HAP-1 (cell line): ENCODE measurements around the gene ADRA1B.

Experiments
- DNase-seq, 2 experiments: peaks; one replicate each; pipeline ENCODE4 v3.0.0-alpha.2; 2016 to 2020; ENCODE audit warnings: low spot score in 2 of 2
- H3K27me3 ChIP-seq: fragments of 250-450 bp; sonication (Bioruptor Pico); 2 replicates; pipeline ENCODE4 v1.5.1; 2020; ENCODE audit warnings: low read depth, mild to moderate bottlenecking, moderate library complexity
- H3K36me3 ChIP-seq: fragments of 250-450 bp; sonication (Bioruptor Pico); replicated peaks from 2 replicates; pipeline ENCODE4 v1.5.1; 2020; ENCODE audit warnings: mild to moderate bottlenecking
- H3K4me1 ChIP-seq: fragments of 250-450 bp; sonication (Bioruptor Pico); 2 replicates; pipeline ENCODE4 v1.5.1; 2020; ENCODE audit warnings: mild to moderate bottlenecking
- H3K4me3 ChIP-seq: fragments of 250-450 bp; sonication (Bioruptor Pico); 2 replicates; pipeline ENCODE4 v1.5.1; 2020; ENCODE audit warnings: mild to moderate bottlenecking, moderate library complexity
- H3K9me3 ChIP-seq: fragments of 250-450 bp; sonication (Bioruptor Pico); 2 replicates; pipeline ENCODE4 v1.5.1; 2020; ENCODE audit warnings: mild to moderate bottlenecking, moderate library complexity
- in situ Hi-C: fragments of 300-500 bp; cut with MboI; formaldehyde crosslinking; loops from 3 replicates; pipeline ENCODE4 v1.14.3; 2020; ENCODE audit warnings: low sequenced_read_pairs, inconsistent platforms, mixed read lengths

Gene ADRA1B

DNA sequence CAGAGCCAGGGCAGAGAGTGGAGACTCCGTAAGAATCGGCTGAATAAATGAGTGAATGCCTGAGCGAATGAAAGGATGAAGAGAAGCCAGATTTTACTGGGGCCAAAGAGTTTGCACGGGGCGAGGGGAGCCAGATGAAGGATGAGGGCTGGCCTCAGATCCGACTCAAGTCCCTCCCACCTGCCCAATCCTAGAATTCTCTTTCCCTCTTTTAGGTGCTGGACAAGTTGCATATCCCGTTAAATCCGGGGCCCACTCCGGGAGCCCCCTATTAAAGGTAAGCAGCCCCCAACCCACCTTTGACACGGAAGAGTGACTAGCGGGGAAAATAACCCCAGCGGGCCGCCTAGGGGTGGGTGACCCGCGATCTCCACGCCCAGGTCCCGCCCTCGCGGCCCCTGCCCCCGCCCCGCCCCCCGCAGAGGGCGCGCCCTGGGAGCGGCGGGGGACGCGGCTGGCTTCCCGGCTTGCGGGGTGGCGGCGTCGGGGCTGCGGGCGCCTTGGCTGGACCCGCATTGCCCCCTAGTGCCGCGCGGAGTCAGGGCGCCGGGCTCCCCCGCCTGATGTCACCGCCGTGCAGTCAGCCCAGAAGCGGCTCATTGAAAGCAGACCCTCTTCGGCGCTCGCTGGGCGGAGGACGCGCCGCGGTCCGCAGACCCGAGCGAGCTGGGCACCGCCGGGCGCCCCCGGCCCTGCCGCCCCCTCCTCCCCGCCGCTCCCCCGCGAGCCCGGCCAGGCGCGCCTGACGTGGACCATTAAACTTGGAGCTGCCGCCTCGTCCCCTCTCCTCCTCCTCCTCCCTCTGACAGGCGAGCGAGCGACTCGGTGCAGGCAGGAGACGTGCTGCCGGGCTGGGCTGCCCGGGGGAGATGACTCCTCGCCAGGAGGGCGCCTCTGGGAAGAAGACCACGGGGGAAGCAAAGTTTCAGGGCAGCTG is at the start of gene ADRA1B:
ADRA1B (plus strand) TSS at position 579 of the 937 bp plus-strand sequence. CDS start 424 bp downstream, outside the sequence.
- no peaks in the 10 kb centered on the region for H3K4me1 ChIP-seq
- H3K4me3 ChIP-seq = peak within 1 kb of the TSS; percentile 21
- peak; percentile 15 to 74 for DNase-seq
- in situ Hi-C loops = no loop called here
- H3K27me3 ChIP-seq = peaks cover 47% of the 10 kb centered on the region
- H3K36me3 ChIP-seq = no peaks in the 10 kb centered on the region
- H3K9me3 ChIP-seq = no peaks in the 10 kb centered on the region

GRCh38 chr5:159873680-159874079 is 42.6 kb upstream of the ADRA1B start:
- H3K4me1 ChIP-seq = no peaks in the 10 kb centered on the region
- H3K27me3 ChIP-seq = no peaks in the 10 kb centered on the region; the same call in 1 of the 2 replicates
- no peak for DNase-seq
- no peak overlapping the region for H3K4me3 ChIP-seq
- in situ Hi-C loops = no loop called here
- H3K9me3 ChIP-seq = no peaks in the 10 kb centered on the region
- no peaks in the 10 kb centered on the region for H3K36me3 ChIP-seq

- DNase-seq = no peak
These were observed 42.0 kb upstream of the ADRA1B start for GRCh38 chr5:159874263-159874662.

DNA sequence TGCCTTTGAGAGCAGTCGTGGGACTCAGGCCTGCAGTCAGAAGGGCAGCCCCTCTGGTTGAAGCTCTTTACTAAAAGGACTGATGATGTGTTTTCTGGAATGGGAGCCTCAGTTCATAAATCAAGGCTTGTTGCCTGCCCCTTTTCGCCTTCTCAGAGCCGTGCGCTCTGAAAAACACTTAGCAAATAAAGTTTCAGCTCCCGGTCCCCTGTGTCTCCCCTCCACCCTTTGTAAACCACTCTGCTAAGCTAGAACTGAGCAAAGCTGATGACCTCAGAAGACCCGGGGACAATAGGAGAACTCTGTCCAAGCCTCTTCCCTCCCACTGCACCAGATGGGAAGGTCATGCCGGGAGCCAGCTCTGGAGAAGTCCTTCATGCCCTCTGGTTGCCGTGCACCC is 39.3 kb upstream of the ADRA1B start:
- H3K36me3 ChIP-seq = no peaks in the 10 kb centered on the region
- no peak overlapping the region for H3K4me3 ChIP-seq
- in situ Hi-C loops = no loop called here
- H3K4me1 ChIP-seq = no peaks in the 10 kb centered on the region
- H3K27me3 ChIP-seq = peaks cover 3% of the 10 kb centered on the region; the same call in 1 of the 2 replicates
- DNase-seq = no peak
- H3K9me3 ChIP-seq = no peaks in the 10 kb centered on the region

More at GRCh38 chr5:159874263-159874662, 42.0 kb upstream of the ADRA1B start:
- Histone ChIP-seq H3K4me1 (no peaks in the 10 kb centered on the region), H3K36me3 (no peaks in the 10 kb centered on the region), H3K9me3 (no peaks in the 10 kb centered on the region), H3K27me3 (no peaks in the 10 kb centered on the region; the same call in 1 of the 2 replicates), H3K4me3 (no peak overlapping the region)
- in situ Hi-C loops = no loop called here

DNA sequence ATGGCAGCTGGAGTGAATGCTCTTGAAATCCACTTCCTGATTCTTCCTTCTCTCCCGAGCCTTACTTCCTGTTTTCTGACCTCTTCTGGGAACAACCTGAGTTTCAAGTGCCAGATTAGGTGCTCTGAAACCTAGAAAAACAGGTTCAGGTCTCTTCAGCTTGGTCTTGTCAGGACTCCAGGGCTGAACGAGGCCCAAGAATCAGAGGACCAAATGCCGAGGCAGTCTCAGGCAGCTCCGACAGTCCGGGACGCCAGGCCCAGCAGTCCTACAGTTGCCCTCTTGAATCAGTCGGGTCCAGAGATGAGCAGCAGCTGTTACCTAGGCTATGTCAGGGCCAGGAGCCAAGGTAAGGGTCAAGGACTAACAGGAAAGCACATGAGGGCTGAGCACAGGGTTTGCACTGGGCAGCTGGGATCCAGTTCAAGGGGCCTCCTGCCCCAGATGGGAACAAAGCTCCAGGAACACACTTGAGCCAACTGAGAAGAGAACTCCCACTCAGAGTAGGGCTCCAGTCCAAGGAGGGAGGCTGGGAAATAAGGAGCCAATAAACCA is 38.3 kb upstream of the ADRA1B start:
- Histone ChIP-seq H3K36me3 (no peaks in the 10 kb centered on the region), H3K27me3 (peaks cover 3% of the 10 kb centered on the region; the same call in 1 of the 2 replicates), H3K4me1 (no peaks in the 10 kb centered on the region), H3K9me3 (no peaks in the 10 kb centered on the region), H3K4me3 (no peak overlapping the region)
- in situ Hi-C loops = no loop called here
- no peak for DNase-seq

- H3K4me3 ChIP-seq = no peak overlapping the region
- in situ Hi-C loops = no loop called here
- no peaks in the 10 kb centered on the region for H3K9me3 ChIP-seq
- peaks cover 3% of the 10 kb centered on the region; the same call in 1 of the 2 replicates for H3K27me3 ChIP-seq
- DNase-seq = peak; percentile 36 to 63
- H3K36me3 ChIP-seq = no peaks in the 10 kb centered on the region
- no peaks in the 10 kb centered on the region for H3K4me1 ChIP-seq
These were observed 37.3 kb upstream of the ADRA1B start for GRCh38 chr5:159878988-159879471.

DNA sequence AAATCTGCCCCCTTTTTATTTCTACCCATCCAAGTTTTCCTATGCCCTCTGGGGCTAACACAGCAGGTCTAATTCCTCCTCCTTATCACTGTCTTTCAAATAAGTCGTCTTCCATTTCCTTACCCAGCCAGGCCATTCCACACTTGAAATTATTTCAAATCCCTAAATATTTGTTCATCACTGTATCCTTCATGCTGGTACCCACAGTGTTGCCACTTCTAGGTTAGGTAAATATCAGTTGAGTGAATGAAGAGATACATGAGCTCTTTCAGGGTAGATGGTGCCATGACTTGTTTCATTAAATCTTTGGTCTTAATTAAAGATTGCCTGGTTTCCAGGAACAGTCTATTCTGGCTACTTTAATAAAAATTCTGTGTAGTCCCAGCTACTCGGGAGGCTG is 35.6 kb upstream of the ADRA1B start:
- Histone ChIP-seq H3K27me3 (peaks cover 3% of the 10 kb centered on the region; the same call in 1 of the 2 replicates), H3K9me3 (no peaks in the 10 kb centered on the region), H3K4me1 (no peaks in the 10 kb centered on the region), H3K36me3 (no peaks in the 10 kb centered on the region), H3K4me3 (no peak overlapping the region)
- no peak for DNase-seq
- in situ Hi-C loops = no loop called here

GRCh38 chr5:159881967-159882366 is 34.3 kb upstream of the ADRA1B start:
- no peaks in the 10 kb centered on the region for H3K4me1 ChIP-seq
- H3K4me3 ChIP-seq = no peak overlapping the region
- DNase-seq = no peak
- H3K27me3 ChIP-seq = 0 out of 2 replicates have a peak, but pooled peaks cover 3% of the 10 kb centered on the region
- in situ Hi-C loops = no loop called here
- no peaks in the 10 kb centered on the region for H3K36me3 ChIP-seq
- no peaks in the 10 kb centered on the region for H3K9me3 ChIP-seq

DNA sequence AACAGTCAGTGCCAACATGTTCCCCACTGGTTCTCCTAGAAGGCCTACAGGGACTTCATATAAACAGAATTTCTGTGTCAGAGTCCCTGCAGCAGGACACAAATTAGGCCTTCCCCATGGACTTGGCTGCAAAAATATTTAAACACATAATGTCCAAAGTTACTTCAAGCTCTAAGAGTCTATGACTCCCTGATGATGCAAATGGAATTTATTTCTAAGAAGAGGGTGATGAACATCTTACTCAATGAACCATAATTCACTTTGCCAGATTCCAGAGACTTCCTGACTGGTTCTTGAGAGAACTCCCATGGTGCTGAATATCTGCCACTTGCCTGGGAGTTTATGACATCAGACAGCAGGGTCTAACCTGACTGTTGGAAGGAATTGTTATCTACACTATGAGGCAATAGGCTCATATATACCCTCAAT is 32.7 kb upstream of the ADRA1B start:
- H3K4me1 ChIP-seq = no peaks in the 10 kb centered on the region
- no peak overlapping the region for H3K4me3 ChIP-seq
- H3K27me3 ChIP-seq = 0 out of 2 replicates have a peak, but pooled peaks cover 3% of the 10 kb centered on the region
- no peaks in the 10 kb centered on the region for H3K36me3 ChIP-seq
- DNase-seq = no peak
- no peaks in the 10 kb centered on the region for H3K9me3 ChIP-seq
- in situ Hi-C loops = no loop called here

DNA sequence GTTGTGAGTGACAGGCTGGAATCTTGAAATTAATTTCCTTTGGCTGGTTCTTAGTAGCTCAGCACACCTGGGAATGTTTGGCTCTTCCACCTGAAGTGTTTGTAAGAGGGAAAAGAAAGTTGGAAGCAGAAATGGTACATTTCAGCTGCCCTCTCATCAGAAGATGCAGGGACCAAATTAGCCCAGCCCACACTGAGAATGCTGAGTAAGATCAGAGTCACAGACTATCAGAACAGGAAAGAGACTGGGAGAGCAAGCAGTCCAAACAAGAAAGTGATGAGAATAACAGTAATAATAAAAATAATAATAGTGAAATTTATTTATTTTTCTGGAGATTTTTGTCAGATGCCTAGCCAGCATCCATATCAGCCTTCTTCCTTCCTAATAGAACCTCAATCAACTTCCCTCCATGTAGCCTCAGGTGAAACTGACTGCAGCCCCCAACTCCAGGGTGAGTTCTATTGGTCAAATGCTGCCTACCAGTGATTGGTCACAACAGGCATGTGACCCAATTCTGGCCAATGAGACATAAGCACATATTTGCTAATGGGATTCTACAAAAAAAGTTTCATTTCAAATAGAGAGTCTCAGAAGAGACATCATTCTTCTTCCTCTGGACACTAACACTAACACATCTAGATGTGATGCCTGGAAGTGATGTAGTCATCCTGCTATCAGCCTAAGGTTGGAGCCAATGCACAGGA is 31.2 kb upstream of the ADRA1B start:
- in situ Hi-C loops = no loop called here
- Histone ChIP-seq H3K4me3 (no peak overlapping the region), H3K27me3 (0 out of 2 replicates have a peak, but pooled peaks cover 2% of the 10 kb centered on the region), H3K4me1 (no peaks in the 10 kb centered on the region), H3K36me3 (no peaks in the 10 kb centered on the region), H3K9me3 (no peaks in the 10 kb centered on the region)
- DNase-seq = no peak

GRCh38 chr5:159886296-159886695 is 30.0 kb upstream of the ADRA1B start:
- Histone ChIP-seq H3K9me3 (no peaks in the 10 kb centered on the region), H3K4me1 (no peaks in the 10 kb centered on the region), H3K4me3 (no peak overlapping the region), H3K36me3 (no peaks in the 10 kb centered on the region), H3K27me3 (no peaks in the 10 kb centered on the region)
- in situ Hi-C loops = no loop called here
- no peak for DNase-seq

DNA sequence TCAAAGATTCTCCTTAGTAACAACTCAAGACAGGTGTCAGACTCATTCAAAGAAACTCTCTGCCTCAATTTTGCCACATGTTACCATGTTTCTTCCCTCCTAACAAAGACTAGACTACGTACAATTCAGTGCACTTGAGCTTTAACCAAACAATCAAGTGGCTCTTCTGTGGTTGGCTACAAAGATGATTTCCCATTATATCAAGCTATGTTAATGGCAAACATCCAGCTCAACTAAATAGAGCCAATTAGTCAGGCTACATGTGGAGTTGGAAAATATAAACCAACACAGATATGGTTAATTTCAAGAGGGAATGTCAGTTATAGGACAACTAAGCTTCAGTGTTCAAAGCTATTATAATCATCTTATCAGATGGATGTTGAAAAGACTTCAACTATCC is 29.2 kb upstream of the ADRA1B start:
- no peaks in the 10 kb centered on the region for H3K4me1 ChIP-seq
- no peak overlapping the region for H3K4me3 ChIP-seq
- no peaks in the 10 kb centered on the region for H3K9me3 ChIP-seq
- H3K27me3 ChIP-seq = no peaks in the 10 kb centered on the region
- no peaks in the 10 kb centered on the region for H3K36me3 ChIP-seq
- in situ Hi-C loops = no loop called here
- DNase-seq = no peak

DNA sequence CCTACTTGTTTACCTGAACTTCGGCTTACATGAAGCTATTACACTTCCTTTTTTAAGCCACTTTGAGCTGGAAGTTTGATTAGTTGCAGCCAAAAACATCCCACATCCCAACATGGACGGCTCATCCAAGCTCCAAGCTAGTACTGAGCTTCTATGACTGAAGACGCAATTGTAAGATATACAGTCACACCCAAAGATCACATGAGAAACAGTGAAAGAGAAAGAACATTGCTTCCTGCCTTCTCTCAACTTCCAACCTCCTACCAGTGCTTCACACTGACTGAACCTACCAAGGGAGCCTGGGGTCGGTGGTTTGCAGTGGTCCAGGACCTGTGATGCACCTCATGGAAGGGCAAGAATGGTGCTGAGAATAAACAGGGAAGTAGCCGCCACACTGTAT is 27.4 kb upstream of the ADRA1B start:
- in situ Hi-C loops = no loop called here
- no peaks in the 10 kb centered on the region for H3K27me3 ChIP-seq
- no peaks in the 10 kb centered on the region for H3K4me1 ChIP-seq
- no peaks in the 10 kb centered on the region for H3K9me3 ChIP-seq
- no peak overlapping the region for H3K4me3 ChIP-seq
- no peak for DNase-seq
- H3K36me3 ChIP-seq = no peaks in the 10 kb centered on the region
